Type B pancreatic cell (in vitro differentiated cells): ENCODE results near the gene ZNF148. TPM values are rescaled to one million over a fixed set of nuclear protein-coding genes. Genes with fewer than 3 reads are reported as not detected.

ENCODE experiments used
- DNase-seq: peaks from one replicate; pipeline ENCODE4 v3.0.0; 2021; ENCODE audit warnings: mixed read lengths; ENCODE audit not compliant: unreplicated experiment; ENCODE audit errors: extremely low spot score
- H3K27ac Mint-ChIP-seq: 2 replicates; pipeline ENCODE4 v1.8.0; 2021; ENCODE audit warnings: mild to moderate bottlenecking, mixed read lengths
- H3K27me3 Mint-ChIP-seq: 2 replicates; pipeline ENCODE4 v1.8.0; 2021; ENCODE audit warnings: mixed read lengths
- H3K36me3 Mint-ChIP-seq: 2 replicates; pipeline ENCODE4 v1.8.0; 2021; ENCODE audit warnings: mixed read lengths
- H3K4me1 Mint-ChIP-seq: one replicate; pipeline ENCODE4 v1.8.0; 2021; ENCODE audit warnings: mixed read lengths; ENCODE audit not compliant: unreplicated experiment
- H3K4me3 Mint-ChIP-seq: 2 replicates; pipeline ENCODE4 v1.8.0; 2021; ENCODE audit warnings: mild to moderate bottlenecking, mixed read lengths
- H3K9me3 Mint-ChIP-seq: 2 replicates; pipeline ENCODE4 v1.8.0; 2021; ENCODE audit warnings: mixed read lengths
- total RNA-seq: library from RNA; stranded (reverse); gene quantifications from 2 replicates; pipeline ENCODE4 v1.2.1, GENCODE V29; 2021; ENCODE audit warnings: low replicate concordance
- TF ChIP-seq, protein P1 (sequence below): fragments of 200-600 bp; sonication (generic); conservative IDR thresholded peaks from 2 replicates; pipeline ENCODE4 v1.5.0; 2021; ENCODE audit warnings: antibody characterized with exemption, mild to moderate bottlenecking

ZNF148 gene
- total RNA-seq, 1 donor from 2014 or later = 46.4 TPM

DNA sequence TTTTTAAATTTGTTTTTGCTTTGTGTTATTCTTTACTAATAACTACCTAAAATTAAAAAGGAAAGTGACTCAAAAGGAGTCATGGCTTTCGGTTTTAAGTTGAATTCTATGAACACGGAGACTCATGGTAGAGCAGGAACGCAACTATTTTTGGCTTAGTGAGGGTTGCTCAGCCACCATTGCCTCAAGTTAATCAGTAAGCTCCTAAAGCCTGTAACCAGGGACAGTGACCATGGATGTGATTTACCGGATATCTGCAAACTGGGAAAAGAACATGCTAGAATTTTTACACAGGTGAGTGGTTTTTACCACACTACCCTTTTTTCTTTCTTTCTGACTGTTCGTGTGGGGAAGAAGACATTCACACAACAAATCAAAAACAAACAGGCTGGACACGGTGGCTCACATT lies 174.4 kb downstream of the ZNF148 start:
- no peak overlapping the region for H3K4me3 Mint-ChIP-seq
- H3K9me3 Mint-ChIP-seq = peaks cover 5% of the 10 kb centered on the region
- H3K4me1 Mint-ChIP-seq = no peaks in the 10 kb centered on the region
- no peak overlapping the region for H3K27ac Mint-ChIP-seq
- no peak for DNase-seq
- TF ChIP-seq, protein P1, sequence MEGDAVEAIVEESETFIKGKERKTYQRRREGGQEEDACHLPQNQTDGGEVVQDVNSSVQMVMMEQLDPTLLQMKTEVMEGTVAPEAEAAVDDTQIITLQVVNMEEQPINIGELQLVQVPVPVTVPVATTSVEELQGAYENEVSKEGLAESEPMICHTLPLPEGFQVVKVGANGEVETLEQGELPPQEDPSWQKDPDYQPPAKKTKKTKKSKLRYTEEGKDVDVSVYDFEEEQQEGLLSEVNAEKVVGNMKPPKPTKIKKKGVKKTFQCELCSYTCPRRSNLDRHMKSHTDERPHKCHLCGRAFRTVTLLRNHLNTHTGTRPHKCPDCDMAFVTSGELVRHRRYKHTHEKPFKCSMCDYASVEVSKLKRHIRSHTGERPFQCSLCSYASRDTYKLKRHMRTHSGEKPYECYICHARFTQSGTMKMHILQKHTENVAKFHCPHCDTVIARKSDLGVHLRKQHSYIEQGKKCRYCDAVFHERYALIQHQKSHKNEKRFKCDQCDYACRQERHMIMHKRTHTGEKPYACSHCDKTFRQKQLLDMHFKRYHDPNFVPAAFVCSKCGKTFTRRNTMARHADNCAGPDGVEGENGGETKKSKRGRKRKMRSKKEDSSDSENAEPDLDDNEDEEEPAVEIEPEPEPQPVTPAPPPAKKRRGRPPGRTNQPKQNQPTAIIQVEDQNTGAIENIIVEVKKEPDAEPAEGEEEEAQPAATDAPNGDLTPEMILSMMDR = no peak
- peaks cover 5% of the 10 kb centered on the region for H3K36me3 Mint-ChIP-seq
- no peaks in the 10 kb centered on the region for H3K27me3 Mint-ChIP-seq

DNA sequence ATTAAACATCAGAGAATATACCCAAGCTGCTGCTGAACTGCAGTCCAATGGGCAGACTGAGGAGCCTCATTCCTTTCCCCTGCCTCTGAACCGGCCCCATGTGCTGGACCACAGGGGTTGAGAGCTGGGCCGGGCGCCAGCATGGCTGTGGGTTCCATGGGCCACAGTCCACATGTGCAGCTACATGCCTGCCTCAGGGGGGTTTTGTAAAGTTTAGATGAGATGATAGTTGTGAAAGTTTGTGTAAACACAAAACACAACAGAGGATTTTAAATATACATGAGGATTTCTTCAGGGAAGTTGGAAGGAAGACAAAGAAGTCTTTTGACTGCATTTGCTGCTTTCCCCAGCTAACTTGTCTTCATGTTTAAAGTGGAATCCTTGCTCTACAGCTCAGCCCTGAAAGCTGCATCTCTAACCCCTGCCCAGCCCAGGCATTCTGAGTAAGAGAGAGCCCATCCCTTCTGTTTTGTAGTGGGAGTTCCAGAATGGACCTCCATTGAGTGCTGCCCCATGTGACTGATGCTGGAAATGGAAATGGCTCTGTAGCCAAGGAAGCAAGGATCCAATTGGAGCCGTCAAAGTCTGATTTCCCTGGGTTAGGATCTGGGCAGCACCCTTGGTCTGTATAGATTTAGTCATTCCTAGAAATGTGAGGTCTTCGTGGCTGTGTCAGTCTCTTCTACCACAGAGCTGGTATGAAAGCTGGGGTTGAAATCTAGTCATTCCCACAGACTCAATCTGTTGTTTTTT lies 180.1 kb downstream of the ZNF148 start:
- Mint-ChIP-seq H3K27ac (no peak overlapping the region), H3K27me3 (no peaks in the 10 kb centered on the region), H3K36me3 (no peaks in the 10 kb centered on the region), H3K4me3 (no peak overlapping the region), H3K4me1 (peaks cover 9% of the 10 kb centered on the region), H3K9me3 (no peaks in the 10 kb centered on the region)
- no peak for DNase-seq
- TF ChIP-seq, protein P1 = no peak

DNA sequence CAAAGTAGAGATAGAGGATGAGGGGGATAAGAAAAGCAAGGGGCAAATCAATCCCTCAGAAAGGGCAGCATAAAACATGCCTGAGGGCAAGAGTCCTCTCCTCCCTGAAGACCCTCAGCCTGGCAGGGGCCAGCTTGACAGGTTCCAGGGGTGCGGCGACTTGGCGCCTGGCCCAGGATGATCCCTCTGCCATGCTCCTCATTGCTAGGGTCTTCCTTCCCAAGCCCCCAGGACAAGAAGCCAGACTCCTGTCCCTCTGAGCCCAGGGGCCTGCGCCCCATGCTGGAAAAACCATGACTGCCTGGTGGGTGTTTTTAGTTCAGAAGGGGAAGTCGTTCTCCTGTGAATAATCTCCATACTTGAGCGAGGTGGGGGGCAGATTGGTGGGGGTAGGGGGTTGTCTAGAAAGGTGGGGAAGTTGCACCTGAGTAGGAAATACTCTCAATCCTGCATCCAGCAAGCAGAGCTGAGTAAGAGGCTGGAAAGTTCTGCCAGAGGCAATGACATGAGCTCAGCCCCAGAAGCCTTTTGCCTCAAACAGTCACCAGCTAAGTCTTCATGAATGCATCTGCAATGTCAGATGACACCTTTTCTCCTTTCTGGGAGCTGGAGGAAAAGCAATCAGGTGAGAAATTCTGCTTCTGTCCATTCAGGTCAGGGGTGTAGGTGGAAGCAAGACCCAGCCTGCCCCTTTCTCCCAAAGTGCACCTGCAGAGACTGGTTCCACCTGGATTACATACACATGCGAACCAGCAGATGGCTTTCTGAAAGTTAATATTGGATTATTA lies 180.9 kb downstream of the ZNF148 start:
- Mint-ChIP-seq H3K27me3 (no peaks in the 10 kb centered on the region), H3K27ac (no peak overlapping the region), H3K4me1 (peaks cover 9% of the 10 kb centered on the region), H3K36me3 (peaks cover 2% of the 10 kb centered on the region), H3K4me3 (no peak overlapping the region), H3K9me3 (no peaks in the 10 kb centered on the region)
- no peak for DNase-seq
- TF ChIP-seq, protein P1 = no peak

DNA sequence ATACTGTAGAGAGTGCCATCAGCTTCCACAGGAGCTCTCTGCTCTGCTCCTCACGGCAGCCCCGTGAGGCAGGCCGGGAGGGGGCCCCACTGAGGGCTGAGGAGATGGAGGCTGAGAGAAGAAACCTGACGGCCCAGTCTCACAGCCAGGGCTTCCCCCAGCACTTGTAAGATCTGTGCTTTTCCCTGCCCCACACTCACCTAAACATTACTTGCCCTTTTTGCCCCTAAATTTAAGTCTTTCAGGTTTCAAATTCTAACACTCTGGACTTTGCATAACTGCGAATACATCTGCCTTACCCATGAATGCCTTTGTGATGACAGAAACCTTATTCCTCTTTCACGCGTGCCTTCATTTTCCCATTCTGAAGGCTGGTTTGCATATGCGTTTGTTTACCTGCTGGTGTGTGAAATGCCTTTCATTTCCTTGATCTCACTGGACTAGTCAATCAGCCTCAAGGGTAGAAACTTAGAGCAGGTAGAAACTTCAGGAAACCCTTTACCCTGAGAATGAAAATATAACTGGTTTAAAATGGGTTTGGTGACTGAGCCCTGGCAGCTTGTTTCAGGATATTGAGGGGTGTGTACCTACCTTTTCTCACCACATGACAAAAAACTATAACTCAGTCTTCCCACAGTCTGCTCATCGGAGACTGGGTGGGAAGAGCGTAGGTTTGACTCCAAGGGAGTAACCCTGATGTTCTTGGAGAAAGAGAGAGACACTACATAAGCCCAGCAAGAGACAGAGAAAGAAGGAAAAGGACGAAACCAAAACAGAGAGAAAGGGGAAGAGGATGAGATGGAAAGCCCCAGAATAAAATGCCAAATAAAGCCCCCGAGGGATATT lies 182.7 kb downstream of the ZNF148 start:
- Mint-ChIP-seq H3K36me3 (peaks cover 4% of the 10 kb centered on the region), H3K9me3 (no peaks in the 10 kb centered on the region), H3K4me1 (peaks cover 9% of the 10 kb centered on the region), H3K27me3 (no peaks in the 10 kb centered on the region), H3K4me3 (no peak overlapping the region), H3K27ac (peak overlapping the region; percentile 82)
- TF ChIP-seq, protein P1 = no peak
- no peak for DNase-seq

DNA sequence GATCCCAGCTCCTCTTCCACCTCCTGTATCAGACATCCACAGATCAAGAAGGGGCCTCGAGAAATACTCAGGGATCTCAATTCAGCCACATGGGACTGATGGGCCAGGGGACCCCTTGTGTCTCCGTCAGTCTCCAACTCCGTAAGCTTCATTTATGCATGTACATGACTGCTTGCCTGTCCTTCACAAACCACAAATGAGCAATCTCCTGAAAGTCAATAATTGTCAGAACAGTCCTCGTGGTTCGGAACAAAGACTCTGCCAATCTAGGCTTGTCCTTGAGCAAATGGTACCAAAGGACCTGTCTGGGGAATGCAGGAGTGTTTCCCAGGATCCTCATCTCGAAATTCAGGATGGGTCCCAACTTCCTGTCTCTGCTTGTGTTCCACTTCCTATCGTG lies 183.4 kb downstream of the ZNF148 start:
- DNase-seq = no peak
- peaks cover 13% of the 10 kb centered on the region for H3K4me1 Mint-ChIP-seq
- peaks cover 4% of the 10 kb centered on the region for H3K36me3 Mint-ChIP-seq
- no peak overlapping the region for H3K27ac Mint-ChIP-seq
- H3K4me3 Mint-ChIP-seq = no peak overlapping the region
- H3K27me3 Mint-ChIP-seq = no peaks in the 10 kb centered on the region
- no peaks in the 10 kb centered on the region for H3K9me3 Mint-ChIP-seq
- TF ChIP-seq, protein P1 = no peak
